ENCODE data around the gene GRIP1. TPM values are rescaled to one million over a fixed set of nuclear protein-coding genes. Genes with fewer than 3 reads are reported as not detected.

Gene GRIP1
- total RNA-seq, 3 donors from 2014 or later, result 6.6 to 22.8 (median 12.8) TPM

GRCh38 chr12:66719862-66720261 is 41.0 kb upstream of the GRIP1 start:
- DNase-seq, result no peak
- no peak overlapping the region for H3K4me3 ChIP-seq
- intact Hi-C loops (cut with DNase I, micrococcal nuclease), result no loop called here
- H3K36me3 ChIP-seq (ENCODE audit: low read depth), result no peaks in the 10 kb centered on the region
- no peak for ATAC-seq
- no peaks in the 10 kb centered on the region for H3K4me1 ChIP-seq (ENCODE audit: low read depth)
- TF ChIP-seq, protein P1, sequence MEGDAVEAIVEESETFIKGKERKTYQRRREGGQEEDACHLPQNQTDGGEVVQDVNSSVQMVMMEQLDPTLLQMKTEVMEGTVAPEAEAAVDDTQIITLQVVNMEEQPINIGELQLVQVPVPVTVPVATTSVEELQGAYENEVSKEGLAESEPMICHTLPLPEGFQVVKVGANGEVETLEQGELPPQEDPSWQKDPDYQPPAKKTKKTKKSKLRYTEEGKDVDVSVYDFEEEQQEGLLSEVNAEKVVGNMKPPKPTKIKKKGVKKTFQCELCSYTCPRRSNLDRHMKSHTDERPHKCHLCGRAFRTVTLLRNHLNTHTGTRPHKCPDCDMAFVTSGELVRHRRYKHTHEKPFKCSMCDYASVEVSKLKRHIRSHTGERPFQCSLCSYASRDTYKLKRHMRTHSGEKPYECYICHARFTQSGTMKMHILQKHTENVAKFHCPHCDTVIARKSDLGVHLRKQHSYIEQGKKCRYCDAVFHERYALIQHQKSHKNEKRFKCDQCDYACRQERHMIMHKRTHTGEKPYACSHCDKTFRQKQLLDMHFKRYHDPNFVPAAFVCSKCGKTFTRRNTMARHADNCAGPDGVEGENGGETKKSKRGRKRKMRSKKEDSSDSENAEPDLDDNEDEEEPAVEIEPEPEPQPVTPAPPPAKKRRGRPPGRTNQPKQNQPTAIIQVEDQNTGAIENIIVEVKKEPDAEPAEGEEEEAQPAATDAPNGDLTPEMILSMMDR (IDR thresholded peaks at IDR 0.05), result no peak
- no peaks in the 10 kb centered on the region for H3K9me3 ChIP-seq

DNA sequence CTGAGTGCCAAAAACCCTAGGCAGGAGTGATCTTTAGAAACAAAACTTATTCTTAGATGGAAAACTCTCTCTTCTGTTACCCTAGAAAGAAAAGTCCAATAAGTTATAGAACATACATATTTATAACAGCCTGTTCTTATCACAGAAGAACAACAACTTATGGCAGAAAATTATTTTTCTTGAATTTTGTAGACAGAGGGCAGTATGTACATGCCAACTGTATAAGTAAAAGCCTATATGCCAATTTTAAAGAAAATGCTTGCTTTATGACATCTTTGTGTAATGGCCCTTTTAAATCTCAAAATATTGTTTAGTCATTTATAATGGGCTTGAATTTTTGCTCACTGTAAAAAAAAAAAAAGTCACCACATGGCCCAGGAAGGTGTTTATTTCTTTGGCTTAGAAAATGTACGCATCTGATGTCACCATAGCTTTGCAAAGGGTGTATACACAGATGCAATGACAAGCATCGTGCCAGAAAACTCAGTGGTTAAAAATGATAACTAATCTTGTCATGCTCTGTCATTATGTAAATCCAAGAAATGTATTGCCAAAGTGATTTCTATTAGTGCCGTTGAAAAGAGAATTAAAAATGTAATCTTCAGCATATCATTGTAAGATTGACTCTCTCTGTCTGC is 38.3 kb upstream of the GRIP1 start:
- no peak for ATAC-seq

DNA sequence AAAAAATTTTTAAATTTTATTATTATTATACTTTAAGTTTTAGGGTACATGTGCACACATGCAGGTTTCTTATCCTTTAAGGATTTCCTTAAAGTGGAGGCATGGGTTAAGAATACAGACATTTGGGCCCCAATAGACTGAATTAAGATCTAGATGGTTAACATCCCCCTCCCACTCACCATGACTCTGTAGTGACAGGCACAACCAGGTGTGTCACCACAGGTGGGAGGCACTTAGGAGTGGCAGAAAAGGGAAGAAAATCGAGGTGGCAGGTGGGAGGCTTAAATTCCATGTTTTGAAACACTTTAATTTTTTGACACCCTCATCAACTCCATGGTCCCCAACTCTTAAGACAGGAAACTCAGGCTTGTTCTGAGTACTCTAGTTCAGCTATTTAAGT is 37.6 kb upstream of the GRIP1 start:
- no peak overlapping the region for H3K4me3 ChIP-seq
- H3K4me1 ChIP-seq (ENCODE audit: low read depth), result no peaks in the 10 kb centered on the region
- no peaks in the 10 kb centered on the region for H3K36me3 ChIP-seq (ENCODE audit: low read depth)
- DNase-seq, result no peak
- intact Hi-C loops (cut with DNase I, micrococcal nuclease), result no loop called here
- H3K9me3 ChIP-seq, result no peaks in the 10 kb centered on the region
- TF ChIP-seq, protein P1 (IDR thresholded peaks at IDR 0.05), result no peak
- no peak for ATAC-seq

More for the DNA sequence above, 38.3 kb upstream of the GRIP1 start:
- Histone ChIP-seq H3K4me3 (no peak overlapping the region), H3K9me3 (no peaks in the 10 kb centered on the region), H3K36me3 (ENCODE audit: low read depth) (no peaks in the 10 kb centered on the region), H3K4me1 (ENCODE audit: low read depth) (no peaks in the 10 kb centered on the region)
- no peak for DNase-seq
- TF ChIP-seq, protein P1 (IDR thresholded peaks at IDR 0.05), result no peak
- intact Hi-C loops (cut with DNase I, micrococcal nuclease), result no loop called here

- H3K9me3 ChIP-seq, result no peaks in the 10 kb centered on the region
- H3K4me3 ChIP-seq, result no peak overlapping the region
- ATAC-seq (no peak), DNase-seq (no peak)
- H3K4me1 ChIP-seq (ENCODE audit: low read depth), result no peaks in the 10 kb centered on the region
- TF ChIP-seq, protein P1 (IDR thresholded peaks at IDR 0.05), result no peak
- H3K36me3 ChIP-seq (ENCODE audit: low read depth), result no peaks in the 10 kb centered on the region
- intact Hi-C loops (cut with DNase I, micrococcal nuclease), result no loop called here
Measured at GRCh38 chr12:66714709-66715108, 35.8 kb upstream of the GRIP1 start.

GRCh38 chr12:66713984-66714383 is 35.1 kb upstream of the GRIP1 start:
- Histone ChIP-seq H3K9me3 (no peaks in the 10 kb centered on the region), H3K4me1 (ENCODE audit: low read depth) (no peaks in the 10 kb centered on the region), H3K4me3 (no peak overlapping the region), H3K36me3 (ENCODE audit: low read depth) (no peaks in the 10 kb centered on the region)
- TF ChIP-seq, protein P1 (IDR thresholded peaks at IDR 0.05), result no peak
- DNase-seq, result no peak
- no peak for ATAC-seq
- intact Hi-C loops (cut with DNase I, micrococcal nuclease), result no loop called here

GRCh38 chr12:66709893-66710292 is 31.0 kb upstream of the GRIP1 start:
- Histone ChIP-seq H3K4me1 (ENCODE audit: low read depth) (no peaks in the 10 kb centered on the region), H3K4me3 (no peak overlapping the region), H3K36me3 (ENCODE audit: low read depth) (no peaks in the 10 kb centered on the region), H3K9me3 (no peaks in the 10 kb centered on the region)
- TF ChIP-seq, protein P1 (IDR thresholded peaks at IDR 0.05), result no peak
- intact Hi-C loops (cut with DNase I, micrococcal nuclease), result no loop called here
- no peak for DNase-seq
- no peak for ATAC-seq
